ENCODE results near the gene CIC.
"Not testable (repeated sequence)": the region's sequence is repeated elsewhere in the genome, so short reads cannot be mapped to it uniquely, and the experiment has no call there.

The CIC gene

GRCh38 chr19:42335971-42336370, 66.9 kb downstream of the CIC start:
- DNase-seq, result no peak

GRCh38 chr19:42339126-42339860, 70.2 kb downstream of the CIC start:
- DNase-seq, result not testable (repeated sequence)

GRCh38 chr19:42339922-42340321, 70.9 kb downstream of the CIC start:
- not testable (repeated sequence) for DNase-seq

GRCh38 chr19:42343344-42344110, 74.5 kb downstream of the CIC start:
- no peak for DNase-seq

- no peak for DNase-seq
Observed at GRCh38 chr19:42344336-42344893, 75.4 kb downstream of the CIC start.

Data from suppressor macrophage treated with lipopolysaccharide for 1 hour (primary cell).